Skin epidermis (tissue), 12 donors: Measurements from ENCODE around the gene AEBP1.

ENCODE experiments used
- H3K27ac ChIP-seq, 21 experiments: fragments of 200-600 bp; sonication (generic) in 11 of 21; one replicate each; pipeline ENCODE4 v1.5.0; 2020; ENCODE audit warnings: mild to moderate bottlenecking in 3 of 21, inconsistent platforms in 2 of 21, moderate library complexity in 2 of 21
- H3K4me3 ChIP-seq, 7 experiments: fragments of 200-600 bp; sonication (generic) in 2 of 7; one replicate each; pipeline ENCODE4 v1.5.0; 2020; ENCODE audit warnings: inconsistent platforms in 2 of 7, mild to moderate bottlenecking in 2 of 7, moderate library complexity in 1 of 7

The AEBP1 gene

DNA sequence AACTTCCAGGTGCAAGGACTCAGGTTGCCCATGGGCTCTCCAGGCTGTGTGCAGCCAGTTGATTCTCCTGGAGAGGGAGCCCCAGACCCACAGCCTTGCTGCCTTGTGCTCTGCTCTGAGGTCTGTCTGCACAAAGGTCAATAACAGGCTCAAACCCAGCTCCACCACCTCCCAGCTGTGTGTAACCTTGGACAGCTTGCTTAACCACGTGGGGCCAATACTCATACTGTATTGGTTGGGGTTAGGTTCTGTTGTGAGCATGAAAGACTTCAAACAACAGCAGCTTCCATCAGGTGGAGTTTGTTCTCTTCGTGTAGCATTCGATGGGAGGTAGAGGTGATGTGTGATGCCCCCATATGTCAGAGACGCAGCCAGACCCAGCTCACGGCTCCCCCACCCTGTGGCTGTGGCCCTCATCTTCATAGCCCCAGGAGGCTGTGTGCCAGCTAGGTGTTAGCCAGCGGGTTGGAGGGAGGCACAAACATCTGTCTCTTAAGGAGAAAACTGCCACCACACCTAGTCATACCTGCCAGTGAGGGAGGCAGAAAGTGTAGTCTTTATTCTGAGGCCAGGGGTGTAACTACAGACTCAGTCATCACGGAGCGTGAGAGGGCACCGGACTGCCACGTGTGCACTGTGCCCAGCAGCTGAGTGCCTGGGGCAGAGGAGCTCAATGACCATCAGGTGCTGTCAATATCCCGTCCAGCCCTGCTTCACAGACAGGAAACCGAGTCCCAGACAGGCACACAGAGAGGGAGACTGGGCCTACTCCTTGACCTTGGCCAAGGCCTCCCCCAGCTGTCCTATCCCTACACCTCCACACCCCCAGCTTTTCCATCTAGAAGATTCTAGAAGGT is 27.3 kb downstream of the AEBP1 start:
- Histone ChIP-seq H3K4me3 (no peak overlapping the region), H3K27ac (no peak overlapping the region)

DNA sequence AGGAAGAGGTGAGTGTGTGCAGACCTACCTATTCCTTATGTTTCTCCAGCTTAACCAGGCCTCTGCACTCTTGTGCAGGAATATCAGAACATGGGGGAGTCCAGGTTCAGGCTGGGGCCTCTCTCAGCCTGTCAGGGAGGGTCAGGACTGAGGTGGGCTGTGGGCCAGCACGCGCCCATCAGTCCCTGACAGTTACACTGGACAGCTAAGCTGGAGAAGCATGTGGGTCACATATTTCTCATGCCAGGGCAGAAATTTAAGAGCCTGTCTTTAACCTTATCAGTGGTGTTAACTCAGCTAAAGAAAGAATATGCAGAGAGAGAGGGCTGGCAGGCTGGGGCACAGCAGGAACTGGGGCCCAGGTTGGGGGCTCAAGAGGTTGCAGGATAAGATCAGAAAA is 27.9 kb downstream of the AEBP1 start:
- Histone ChIP-seq H3K4me3 (no peak overlapping the region), H3K27ac (no peak overlapping the region)

DNA sequence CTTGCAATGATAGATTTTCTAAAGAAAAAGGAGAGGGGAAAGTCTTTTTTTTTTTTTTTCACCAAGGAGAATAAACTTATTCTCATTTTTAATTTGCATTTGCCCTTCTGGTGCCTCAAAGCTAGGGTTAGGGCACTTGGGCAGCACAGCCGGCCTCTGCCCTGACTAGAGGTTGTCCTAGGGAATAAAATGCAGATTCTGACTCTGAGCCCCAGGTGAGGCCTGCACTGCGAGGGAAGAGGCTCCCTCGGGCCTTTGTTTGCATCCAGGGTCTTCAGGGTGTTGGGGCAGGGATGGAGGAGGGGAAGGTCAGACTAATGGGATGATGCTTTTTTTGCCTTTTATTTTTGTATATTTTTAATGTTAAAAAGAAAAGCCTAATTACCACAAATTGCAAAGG is 29.1 kb downstream of the AEBP1 start:
- no peak overlapping the region for H3K27ac ChIP-seq
- H3K4me3 ChIP-seq, result no peak overlapping the region

DNA sequence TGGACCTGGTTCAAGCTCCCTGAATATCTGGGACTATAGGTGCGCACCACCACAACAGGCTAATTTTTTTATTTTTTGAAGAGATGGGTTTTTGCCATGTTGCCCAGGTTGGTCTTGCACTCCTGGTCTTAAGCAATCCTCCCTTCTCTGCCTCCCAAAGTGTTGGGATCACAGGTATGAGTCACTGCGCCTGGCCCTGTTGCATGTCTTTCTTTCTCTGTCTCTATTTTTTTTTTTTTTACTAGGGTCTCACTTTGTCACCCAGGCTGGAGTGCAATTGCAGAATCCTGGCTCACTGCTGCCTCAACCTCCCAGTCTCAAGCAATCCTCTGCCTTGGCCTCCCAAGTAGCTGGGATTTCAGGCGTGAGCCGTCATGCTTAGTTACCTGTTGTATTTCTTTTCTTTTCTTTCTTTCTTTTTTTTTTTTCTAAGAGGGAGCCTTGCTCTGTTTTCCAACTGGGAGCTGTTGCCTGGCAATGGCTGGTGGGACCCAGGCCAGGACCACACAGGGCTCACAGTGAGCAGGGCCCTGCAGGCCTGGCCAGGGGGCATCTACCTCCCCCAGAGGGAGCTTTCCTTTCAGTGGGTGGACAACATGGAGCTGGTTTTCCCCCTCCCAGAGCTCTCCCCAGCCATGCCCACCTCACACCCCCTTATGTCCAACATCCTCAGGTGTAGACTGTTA is 30.9 kb downstream of the AEBP1 start:
- peak overlapping the region in 2 of 21 experiments; percentile 19 to 67 for H3K27ac ChIP-seq

DNA sequence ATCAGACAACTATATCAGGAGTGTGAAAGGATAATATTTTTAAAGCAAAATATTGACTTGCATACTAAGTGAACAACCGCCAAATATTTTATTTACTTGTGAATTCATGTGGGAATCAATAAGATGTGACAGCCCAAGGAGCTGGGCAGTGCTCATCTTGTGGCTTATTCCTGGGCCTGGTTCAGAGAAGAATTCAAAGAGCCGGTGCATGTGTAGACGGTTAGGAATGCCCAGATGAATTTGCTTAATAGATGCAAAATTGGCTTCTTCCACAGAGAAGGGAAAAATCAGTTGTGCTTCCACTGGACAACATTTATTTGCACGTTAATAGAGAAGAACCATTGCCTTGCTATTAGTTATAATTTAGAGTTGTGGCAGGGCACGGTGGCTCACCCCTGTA is 32.6 kb downstream of the AEBP1 start:
- H3K4me3 ChIP-seq, result no peak overlapping the region
- no peak overlapping the region for H3K27ac ChIP-seq

More for the DNA sequence above, 30.9 kb downstream of the AEBP1 start:
- H3K4me3 ChIP-seq, result no peak overlapping the region

DNA sequence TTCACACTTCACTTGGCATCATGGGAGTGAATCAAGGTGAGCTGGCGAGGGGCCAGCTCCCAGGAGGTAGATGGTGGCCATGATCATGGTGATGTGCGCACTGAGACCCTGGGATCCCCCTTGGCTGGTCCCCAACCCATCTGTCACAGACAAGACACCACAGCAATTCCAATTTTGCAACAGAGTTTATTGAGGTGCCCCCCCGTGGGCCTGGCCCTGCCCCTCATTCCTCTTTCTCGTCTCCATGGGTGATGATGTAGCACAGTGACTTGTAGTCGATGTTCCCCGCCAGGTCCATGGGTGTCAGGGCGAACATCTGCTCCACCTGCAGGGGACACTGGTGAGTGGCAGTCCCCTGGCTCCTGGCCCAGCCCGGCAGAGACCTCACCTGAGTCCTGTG is 34.6 kb downstream of the AEBP1 start:
- no peak overlapping the region for H3K27ac ChIP-seq
- no peak overlapping the region for H3K4me3 ChIP-seq

DNA sequence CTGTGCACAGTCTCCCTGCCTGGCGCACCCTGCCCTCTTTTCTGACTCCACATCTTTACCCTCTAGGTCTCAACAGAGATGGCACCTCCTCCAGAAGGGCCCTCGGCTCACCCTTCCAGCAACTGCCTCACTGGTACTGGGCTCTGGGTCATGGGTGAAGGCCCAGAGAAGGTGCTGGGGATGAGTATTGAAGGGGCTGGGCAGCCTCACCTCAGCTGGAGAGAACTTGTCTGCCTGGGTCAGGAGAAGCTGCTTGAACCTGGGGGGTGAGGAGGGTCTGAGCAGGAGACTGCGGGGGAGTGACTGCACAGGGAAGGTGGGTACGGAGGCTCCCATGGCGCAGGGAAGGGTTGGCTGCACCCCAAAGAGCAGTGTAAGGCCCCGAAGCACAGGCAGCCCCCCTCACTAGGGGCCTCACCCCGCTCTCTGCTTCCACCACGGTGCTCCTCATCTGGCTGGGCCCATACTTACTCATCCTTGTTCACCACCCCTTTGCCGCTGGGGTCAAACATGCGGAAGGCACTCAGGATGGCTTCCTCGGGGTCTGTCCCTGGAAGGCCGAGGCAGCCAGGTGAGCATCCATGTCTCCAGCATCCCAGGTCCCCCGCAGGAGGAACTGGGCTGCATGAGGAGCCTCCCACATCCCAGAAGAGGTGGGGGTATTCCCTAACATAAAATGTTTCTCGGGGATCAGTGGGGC is 35.3 kb downstream of the AEBP1 start:
- Histone ChIP-seq H3K4me3 (no peak overlapping the region), H3K27ac (no peak overlapping the region)

DNA sequence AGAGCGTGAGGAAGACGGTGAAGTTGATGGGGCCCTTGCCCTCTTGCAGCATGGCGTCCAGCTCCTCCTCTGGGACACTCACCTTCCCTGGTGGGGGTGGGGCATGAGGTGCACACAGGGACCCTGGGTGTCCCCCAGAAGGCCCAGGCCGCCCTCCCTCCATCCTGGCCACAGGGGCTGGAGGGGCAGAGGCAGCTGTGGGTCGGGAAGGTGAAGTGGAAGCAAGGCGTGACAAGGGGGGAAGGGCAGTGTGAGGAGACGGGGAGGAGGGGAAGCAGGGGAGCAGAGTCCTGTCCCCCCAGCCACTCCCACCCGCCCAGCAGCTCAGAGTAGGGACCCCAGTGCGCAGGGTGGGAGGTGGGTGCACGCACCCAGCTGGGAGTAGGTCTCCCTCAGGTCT is 36.2 kb downstream of the AEBP1 start:
- Histone ChIP-seq H3K27ac (no peak overlapping the region), H3K4me3 (no peak overlapping the region)

DNA sequence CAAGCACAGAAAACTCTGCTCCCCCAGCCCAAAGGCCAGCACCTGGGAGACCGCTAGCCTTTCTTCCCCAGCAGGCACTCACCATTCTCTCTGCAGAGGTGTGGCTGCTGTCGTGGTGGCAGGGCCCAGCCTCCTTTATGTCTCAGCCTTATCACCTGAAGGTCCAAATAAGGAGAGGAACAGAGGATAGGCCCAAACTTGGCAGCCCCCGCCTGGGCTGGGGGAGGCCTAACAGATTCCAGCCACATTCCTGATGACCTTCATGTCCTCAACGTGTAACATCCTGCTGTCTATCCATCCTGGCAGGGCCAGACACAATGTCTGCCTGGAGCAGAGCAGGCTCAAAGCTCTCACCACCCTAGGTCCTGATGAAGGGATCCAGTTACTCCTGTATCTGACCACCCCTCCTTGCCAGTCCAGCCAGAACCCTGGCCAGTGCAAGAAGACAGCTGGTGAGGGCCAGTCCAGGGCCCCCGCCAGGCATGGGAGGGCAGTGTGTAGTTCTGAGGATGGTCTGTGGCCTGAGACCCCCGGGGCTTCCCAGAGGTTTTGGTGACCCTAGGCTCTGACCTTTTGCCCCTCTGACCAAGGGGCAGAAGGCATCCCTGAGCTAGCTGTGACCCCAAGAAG is 37.2 kb downstream of the AEBP1 start, which contains the start of gene MYL7:
TSS of gene MYL7 (minus strand) at position 112 of the 630 bp plus-strand sequence. CDS start at position 85, 27 bp downstream.
- H3K4me3 ChIP-seq, result no peak within 1 kb of the TSS
- no peak within 1 kb of the TSS for H3K27ac ChIP-seq

DNA sequence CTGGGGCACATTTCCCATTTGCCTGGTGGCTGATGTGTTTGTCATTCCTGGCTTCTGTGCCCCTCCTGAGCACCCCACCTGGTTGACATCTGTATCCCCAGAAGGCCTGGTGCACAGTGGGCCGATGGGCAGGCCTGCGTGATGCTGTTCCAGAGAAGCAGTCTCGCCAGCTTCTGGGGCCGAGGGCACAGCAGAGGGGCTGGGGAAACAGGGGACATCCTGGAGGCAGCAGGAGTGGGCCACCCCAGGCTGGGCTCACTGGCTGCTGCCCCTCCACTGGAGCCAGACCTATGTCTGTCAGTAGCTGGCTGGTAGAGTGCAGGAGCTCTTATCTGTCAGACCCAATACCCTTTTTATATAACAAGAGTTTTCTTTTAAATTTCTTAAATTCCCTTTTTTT is 37.9 kb downstream of the AEBP1 start:
- no peak overlapping the region for H3K4me3 ChIP-seq
- no peak overlapping the region for H3K27ac ChIP-seq

DNA sequence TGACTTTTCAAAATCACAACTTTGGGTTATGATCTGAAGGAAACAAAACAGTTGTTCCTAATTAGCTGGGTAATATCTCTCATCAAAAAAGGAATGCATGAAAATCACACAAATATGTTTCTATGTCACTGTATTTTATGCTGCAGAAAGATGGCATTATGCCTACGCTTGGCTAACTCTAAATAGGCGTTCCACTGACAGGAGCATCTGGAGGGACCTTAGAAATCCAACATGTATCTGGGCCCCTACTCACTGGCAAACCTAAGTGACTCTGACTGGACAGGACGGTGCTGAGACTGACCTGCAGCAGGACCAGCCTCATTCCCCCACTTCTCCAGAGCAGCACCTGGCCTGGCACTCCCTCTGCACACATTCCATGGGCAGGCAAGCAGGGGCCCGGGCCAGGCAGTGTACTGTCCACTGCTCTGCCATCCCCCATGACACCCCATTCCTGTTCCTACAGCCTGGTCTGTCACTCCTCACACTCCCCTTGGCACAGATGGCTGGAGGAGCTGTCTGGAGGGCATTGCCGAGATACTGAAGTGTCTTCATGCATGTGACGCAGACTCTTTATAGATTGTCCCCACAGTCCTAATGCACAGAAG is 39.6 kb downstream of the AEBP1 start:
- no peak overlapping the region for H3K4me3 ChIP-seq
- H3K27ac ChIP-seq, result no peak overlapping the region

DNA sequence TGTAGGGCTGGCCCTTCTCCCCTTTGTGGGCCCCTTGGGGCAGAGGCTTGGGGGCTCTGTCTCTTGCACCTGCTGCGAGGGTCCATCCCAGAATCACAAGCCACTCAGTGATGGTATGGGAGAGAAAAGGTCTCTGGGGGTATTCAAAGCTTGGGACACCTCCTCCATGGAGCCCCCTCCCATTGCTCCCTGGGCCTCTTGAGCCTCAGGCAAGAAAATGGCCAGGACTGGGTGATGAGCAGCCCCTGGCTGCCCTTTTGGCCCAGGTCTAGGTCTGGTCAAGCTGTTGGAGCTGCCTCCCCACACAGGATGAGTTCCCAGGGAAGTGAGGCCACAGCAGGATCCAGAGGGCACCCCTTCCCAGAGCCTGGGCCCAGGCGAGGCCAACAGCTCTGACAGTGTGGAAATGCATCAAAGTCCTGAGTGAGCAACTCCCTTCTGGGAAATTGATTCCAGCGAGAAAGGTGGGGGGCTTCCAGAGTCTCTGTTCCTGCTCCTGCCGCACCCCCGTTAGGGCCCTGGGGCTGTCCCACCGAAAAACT is 40.4 kb downstream of the AEBP1 start:
- no peak overlapping the region for H3K4me3 ChIP-seq
- H3K27ac ChIP-seq, result no peak overlapping the region

DNA sequence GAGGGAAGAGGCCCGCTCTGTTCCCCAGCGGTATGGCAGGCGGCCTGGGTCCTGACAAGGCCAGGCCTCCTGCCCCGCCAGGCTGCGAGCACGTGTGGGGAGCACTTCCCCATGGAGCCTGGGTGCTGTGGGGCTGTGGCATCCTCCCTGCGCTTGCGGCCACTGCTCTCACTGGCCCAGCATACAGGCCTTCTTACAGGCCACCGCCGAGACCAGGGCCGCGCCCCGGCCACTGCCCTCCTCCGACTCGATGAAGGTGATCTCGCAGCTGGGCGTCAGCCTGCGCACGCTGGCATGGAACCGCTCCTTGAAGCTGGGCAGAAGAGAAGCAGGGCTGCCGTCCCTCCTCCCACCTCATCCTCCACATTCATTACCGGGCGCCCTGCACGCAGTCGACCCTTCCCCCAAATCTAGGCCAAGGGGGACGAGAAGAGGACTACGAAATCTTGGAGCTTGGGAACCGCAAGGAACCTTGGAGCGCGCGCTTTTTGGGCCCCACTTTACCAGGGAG is 40.9 kb downstream of the AEBP1 start:
- Histone ChIP-seq H3K4me3 (peak overlapping the region in 1 of 7 experiments; percentile 36), H3K27ac (no peak overlapping the region)

DNA sequence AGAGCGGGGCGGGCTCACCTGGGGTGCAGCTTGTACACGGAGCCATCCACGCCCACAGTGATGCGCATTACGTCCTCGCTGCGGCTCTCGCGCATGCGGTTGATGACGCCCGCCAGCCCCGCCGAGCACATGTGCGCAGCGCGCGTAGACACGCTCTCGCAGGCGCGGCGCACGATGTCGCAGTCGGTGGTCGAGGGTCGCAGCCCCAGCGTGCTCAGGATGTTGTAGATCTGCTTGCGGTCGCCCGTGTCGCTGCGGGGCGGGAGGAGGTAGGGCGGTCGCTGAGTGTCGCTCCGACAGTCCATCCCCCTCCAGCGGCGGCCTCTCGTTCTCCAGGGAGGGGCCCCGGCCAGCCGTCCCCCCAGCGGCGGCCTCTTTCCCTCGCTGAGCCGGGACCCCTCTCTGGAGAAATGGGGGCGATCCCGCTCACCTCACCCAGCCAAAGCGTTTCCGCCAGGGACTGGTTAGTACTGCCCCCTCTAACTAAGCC is 41.4 kb downstream of the AEBP1 start:
- peak overlapping the region; percentile 8 to 36 (median 24) for H3K4me3 ChIP-seq
- H3K27ac ChIP-seq, result no peak overlapping the region

DNA sequence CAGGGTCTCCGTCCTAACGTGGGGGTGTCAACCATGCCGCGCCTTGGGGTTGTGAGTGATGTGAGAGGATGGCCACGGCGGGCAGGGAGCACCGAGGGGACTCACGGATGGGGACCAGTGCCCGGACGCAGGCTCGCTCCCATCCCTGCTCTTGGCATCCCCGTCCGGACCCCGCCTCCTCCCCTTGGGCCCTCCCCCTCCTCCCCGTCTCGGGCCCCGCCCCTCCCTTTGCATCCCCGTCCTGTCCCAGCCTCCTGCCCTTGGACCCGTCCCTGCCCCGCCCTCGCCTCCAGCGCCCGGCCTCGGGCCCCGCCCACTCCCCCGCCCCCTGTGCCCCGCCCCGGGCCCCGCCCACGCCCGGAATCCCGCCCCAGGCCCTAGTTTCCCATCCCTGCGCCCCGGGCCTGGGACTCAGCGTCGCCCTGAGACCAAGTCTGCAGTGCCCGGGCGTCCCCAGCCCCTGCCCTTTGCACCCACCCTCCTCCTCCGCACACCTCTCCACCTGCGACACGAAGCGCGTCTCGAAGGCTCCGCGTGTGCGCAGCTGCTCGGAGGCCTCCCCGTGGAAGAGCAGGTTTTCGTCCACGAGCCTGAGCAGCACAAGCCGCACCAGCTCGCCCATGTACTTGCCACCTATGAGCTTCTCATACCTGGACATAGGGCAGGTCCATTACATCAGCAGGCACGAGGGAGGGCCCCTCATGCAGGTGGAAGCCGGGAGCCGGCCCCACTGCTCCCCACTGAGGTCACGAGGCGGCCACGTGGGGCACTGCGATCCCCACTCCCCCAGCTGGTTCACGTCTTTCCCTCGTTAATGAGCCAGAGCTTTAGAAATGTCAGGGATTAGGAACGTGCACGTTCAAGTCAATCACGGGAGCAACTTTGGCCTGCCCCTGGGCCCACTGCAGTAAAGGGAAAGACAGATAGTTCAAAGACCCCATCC is 42.1 kb downstream of the AEBP1 start:
- H3K4me3 ChIP-seq, result peak overlapping the region; percentile 8 to 36 (median 24)
- H3K27ac ChIP-seq, result no peak overlapping the region

DNA sequence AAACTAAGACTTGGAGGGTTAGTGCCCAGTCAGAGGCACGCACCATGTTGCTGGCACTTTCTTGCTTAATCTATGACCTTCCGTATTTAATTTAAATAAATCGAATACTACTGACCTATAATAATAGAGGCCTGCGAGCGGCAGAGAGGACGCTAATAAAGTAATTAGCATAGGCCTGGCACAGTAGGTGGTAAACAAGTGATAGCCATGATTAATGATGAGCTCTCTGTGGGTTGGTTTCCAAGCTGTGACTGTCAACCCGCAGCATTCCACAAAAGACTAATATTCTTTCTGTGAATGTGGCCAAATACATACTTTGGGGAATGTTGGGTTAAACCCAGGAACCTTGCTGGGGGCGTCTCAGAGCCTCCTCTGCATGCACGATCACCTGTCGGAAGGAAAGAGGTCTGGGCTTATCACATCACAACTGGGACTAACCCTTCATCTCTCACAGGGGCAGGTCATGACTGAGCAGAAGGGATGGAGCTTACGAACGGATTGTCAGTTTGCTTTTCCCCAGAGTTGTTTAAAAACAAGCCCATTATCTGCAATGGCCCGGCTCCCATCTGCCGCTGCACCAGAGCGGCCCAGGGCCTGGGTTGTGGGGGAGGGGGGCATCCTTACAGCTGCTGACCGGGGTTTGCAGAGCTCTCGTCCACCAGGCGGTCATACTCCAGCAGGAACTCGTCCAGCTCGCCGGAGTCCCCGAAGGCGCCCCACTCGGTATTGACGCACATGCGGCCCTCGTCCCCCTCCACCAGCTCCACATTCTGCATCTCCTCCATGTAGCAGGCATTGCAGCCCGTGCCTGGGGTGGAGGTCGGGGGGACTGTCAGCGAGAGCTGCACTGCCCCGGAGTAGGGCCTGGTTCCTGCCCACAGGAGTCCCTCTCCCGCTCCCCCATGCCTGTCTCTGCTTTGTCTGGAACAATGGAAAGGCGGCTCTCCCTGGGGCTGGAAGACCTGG is 43.2 kb downstream of the AEBP1 start:
- Histone ChIP-seq H3K4me3 (no peak overlapping the region), H3K27ac (no peak overlapping the region)

DNA sequence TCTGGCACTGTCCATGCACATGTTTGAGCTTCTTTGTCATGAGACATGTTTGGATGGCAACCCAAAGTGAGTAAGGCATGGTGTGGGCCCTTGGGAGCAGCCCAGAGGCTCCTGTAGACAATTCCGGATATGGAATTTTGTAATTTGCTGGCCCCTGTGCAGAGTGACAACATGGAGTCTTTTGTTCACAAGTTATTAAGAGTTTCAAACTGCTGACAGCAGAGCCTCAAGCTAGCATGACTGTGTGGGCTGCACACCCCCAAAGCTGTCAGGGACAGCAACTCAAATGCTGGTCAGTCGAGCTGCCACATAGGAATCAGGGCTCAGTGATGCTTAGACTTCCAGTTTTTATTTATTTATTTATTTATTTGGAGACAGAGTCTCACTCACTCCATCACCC is 44.0 kb downstream of the AEBP1 start:
- H3K4me3 ChIP-seq, result no peak overlapping the region
- H3K27ac ChIP-seq, result no peak overlapping the region
